ENCODE results near the gene GNA14. TPM values are rescaled to one million over a fixed set of nuclear protein-coding genes. Genes with fewer than 3 reads are reported as not detected.

GNA14 gene
- total RNA-seq, 5 donors from 2014 or later (not counting 1 experiment from before 2014, with no cell fraction given): not detected

- POLR2A ChIA-PET: no interaction called here
- H3K27me3 Mint-ChIP-seq: peaks cover 6 to 8% of the 10 kb centered on the region in 2 donors
These were observed 127.0 kb downstream of the GNA14 start for GRCh38 chr9:77521091-77521490.

GRCh38 chr9:77518688-77519087 is 129.4 kb downstream of the GNA14 start:
- ATAC-seq (replicated peaks in 1 of 4) (no peak), DNase-seq (no peak)
- CTCF ChIA-PET: interaction anchor here in 1 of 2 donors (0.6 kb wide), 1 partner anchor 25 kb away, joined by 3 read pairs; no protein-coding TSS in a partner anchor
- Mint-ChIP-seq H3K27ac (no peak overlapping the region), H3K9me3 (no peaks in the 10 kb centered on the region), H3K4me1 (peaks cover 5 to 8% (median 8%) of the 10 kb centered on the region in 3 donors), H3K27me3 (peaks cover 5 to 7% of the 10 kb centered on the region in 2 donors), H3K36me3 (no peaks in the 10 kb centered on the region), H3K4me3 (no peak overlapping the region)
- Histone ChIP-seq H3K36me3 (ENCODE audit: control insufficient read depth in 2 of 2, extremely low read depth in 1 of 2, insufficient read depth in 1 of 2, low read length in 1 of 2) (no peaks in the 10 kb centered on the region), H3K27me3 (replicated peaks in 1 of 2; ENCODE audit: control insufficient read depth in 2 of 2, extremely low read depth in 1 of 2, insufficient read depth in 2 of 2, low read length in 1 of 2) (peaks cover 0 to 6% of the 10 kb centered on the region in 2 experiments), H3K27ac (ENCODE audit: low read length) (no peak overlapping the region), H3K4me3 (ENCODE audit: control insufficient read depth in 1 of 2, extremely low read depth in 1 of 2, low read length in 1 of 2) (no peak overlapping the region), H3K9me3 (no peaks in the 10 kb centered on the region), H3K4me1 (ENCODE audit: control insufficient read depth in 1 of 2, extremely low read depth in 1 of 2, insufficient read depth in 2 of 2, low read length in 2 of 2) (no peaks in the 10 kb centered on the region)
- no CpG with 5 or more reads among the region's 1 CpG for WGBS (ENCODE audit: insufficient coverage)
- POLR2A ChIA-PET: no interaction called here

More at GRCh38 chr9:77521091-77521490, 127.0 kb downstream of the GNA14 start:
- WGBS (ENCODE audit: insufficient coverage): no CpG with 5 or more reads among the region's 3 CpGs
- Histone ChIP-seq H3K9me3 (no peaks in the 10 kb centered on the region), H3K4me1 (ENCODE audit: control insufficient read depth in 1 of 2, extremely low read depth in 1 of 2, insufficient read depth in 2 of 2, low read length in 2 of 2) (no peaks in the 10 kb centered on the region), H3K27me3 (replicated peaks in 1 of 2; ENCODE audit: control insufficient read depth in 2 of 2, extremely low read depth in 1 of 2, insufficient read depth in 2 of 2, low read length in 1 of 2) (peaks cover 0 to 9% of the 10 kb centered on the region in 2 experiments), H3K27ac (ENCODE audit: low read length) (no peak overlapping the region), H3K4me3 (ENCODE audit: control insufficient read depth in 1 of 2, extremely low read depth in 1 of 2, low read length in 1 of 2) (no peak overlapping the region), H3K36me3 (ENCODE audit: control insufficient read depth in 2 of 2, extremely low read depth in 1 of 2, insufficient read depth in 1 of 2, low read length in 1 of 2) (no peaks in the 10 kb centered on the region)
- H3K27ac Mint-ChIP-seq: no peak overlapping the region
- H3K36me3 Mint-ChIP-seq: no peaks in the 10 kb centered on the region
- DNase-seq (no peak), ATAC-seq (replicated peaks in 1 of 4) (no peak)
- no peaks in the 10 kb centered on the region for H3K9me3 Mint-ChIP-seq
- no peak overlapping the region for H3K4me3 Mint-ChIP-seq
- CTCF ChIA-PET: interaction anchor here (0.5 to 1.0 kb wide), 2 partner anchors 8 to 64 kb away, joined by 3 read pairs; no protein-coding TSS in a partner anchor
- no peaks in the 10 kb centered on the region for H3K4me1 Mint-ChIP-seq

GRCh38 chr9:77516781-77517180 is 131.3 kb downstream of the GNA14 start:
- WGBS (ENCODE audit: insufficient coverage): no CpG with 5 or more reads among the region's 6 CpGs
- peaks cover 5 to 8% (median 8%) of the 10 kb centered on the region in 3 donors for H3K4me1 Mint-ChIP-seq
- no peak overlapping the region for H3K27ac Mint-ChIP-seq
- ATAC-seq (replicated peaks in 1 of 4): no peak
- ChIA-PET POLR2A (no interaction called here), CTCF (no interaction called here)
- no peaks in the 10 kb centered on the region for H3K36me3 Mint-ChIP-seq
- peaks cover 5 to 7% of the 10 kb centered on the region in 2 donors for H3K27me3 Mint-ChIP-seq
- no peaks in the 10 kb centered on the region for H3K36me3 ChIP-seq (ENCODE audit: control insufficient read depth in 2 of 2, extremely low read depth in 1 of 2, insufficient read depth in 1 of 2, low read length in 1 of 2)
- no peak overlapping the region for H3K4me3 ChIP-seq (ENCODE audit: control insufficient read depth in 1 of 2, extremely low read depth in 1 of 2, low read length in 1 of 2)
- H3K9me3 ChIP-seq: no peaks in the 10 kb centered on the region
- H3K4me3 Mint-ChIP-seq: no peak overlapping the region
- H3K27me3 ChIP-seq (replicated peaks in 1 of 2; ENCODE audit: control insufficient read depth in 2 of 2, extremely low read depth in 1 of 2, insufficient read depth in 2 of 2, low read length in 1 of 2): peaks cover 0 to 6% of the 10 kb centered on the region in 2 experiments
- DNase-seq: no peak
- H3K4me1 ChIP-seq (ENCODE audit: control insufficient read depth in 1 of 2, extremely low read depth in 1 of 2, insufficient read depth in 2 of 2, low read length in 2 of 2): no peaks in the 10 kb centered on the region
- H3K9me3 Mint-ChIP-seq: no peaks in the 10 kb centered on the region
- no peak overlapping the region for H3K27ac ChIP-seq (ENCODE audit: low read length)

- H3K36me3 Mint-ChIP-seq: no peaks in the 10 kb centered on the region
- H3K27ac Mint-ChIP-seq: no peak overlapping the region
- H3K4me3 Mint-ChIP-seq: no peak overlapping the region
- H3K4me1 ChIP-seq (ENCODE audit: control insufficient read depth in 1 of 2, extremely low read depth in 1 of 2, insufficient read depth in 2 of 2, low read length in 2 of 2): no peaks in the 10 kb centered on the region
- CTCF ChIA-PET: no interaction called here
- 38% methylated on average over 5 of the region's 9 CpGs for WGBS (ENCODE audit: insufficient coverage)
- no peak for DNase-seq
- peaks cover 0 to 11% of the 10 kb centered on the region in 2 experiments for H3K27me3 ChIP-seq (replicated peaks in 1 of 2; ENCODE audit: control insufficient read depth in 2 of 2, extremely low read depth in 1 of 2, insufficient read depth in 2 of 2, low read length in 1 of 2)
- H3K27me3 Mint-ChIP-seq: peaks cover 0 to 4% of the 10 kb centered on the region in 2 donors
- no peaks in the 10 kb centered on the region for H3K36me3 ChIP-seq (ENCODE audit: control insufficient read depth in 2 of 2, extremely low read depth in 1 of 2, insufficient read depth in 1 of 2, low read length in 1 of 2)
- ATAC-seq (replicated peaks in 1 of 4): no peak
- H3K4me3 ChIP-seq (ENCODE audit: control insufficient read depth in 1 of 2, extremely low read depth in 1 of 2, low read length in 1 of 2): no peak overlapping the region
- POLR2A ChIA-PET: no interaction called here
- peaks cover 5 to 8% (median 8%) of the 10 kb centered on the region in 3 donors for H3K4me1 Mint-ChIP-seq
- H3K27ac ChIP-seq (ENCODE audit: low read length): no peak overlapping the region
- no peaks in the 10 kb centered on the region for H3K9me3 ChIP-seq
- H3K9me3 Mint-ChIP-seq: no peaks in the 10 kb centered on the region
These were observed 133.0 kb downstream of the GNA14 start for GRCh38 chr9:77514886-77515711.

- H3K27me3 Mint-ChIP-seq: peaks cover 0 to 4% of the 10 kb centered on the region in 2 donors
- WGBS (ENCODE audit: insufficient coverage): 85% methylated on average over 3 of the region's 5 CpGs
- no peaks in the 10 kb centered on the region for H3K4me1 ChIP-seq (ENCODE audit: control insufficient read depth in 1 of 2, extremely low read depth in 1 of 2, insufficient read depth in 2 of 2, low read length in 2 of 2)
- H3K4me3 Mint-ChIP-seq: no peak overlapping the region
- no peak overlapping the region for H3K27ac ChIP-seq (ENCODE audit: low read length)
- H3K4me1 Mint-ChIP-seq: peaks cover 5 to 8% (median 8%) of the 10 kb centered on the region in 3 donors
- H3K9me3 Mint-ChIP-seq: no peaks in the 10 kb centered on the region
- no peak overlapping the region for H3K27ac Mint-ChIP-seq
- H3K36me3 ChIP-seq (ENCODE audit: control insufficient read depth in 2 of 2, extremely low read depth in 1 of 2, insufficient read depth in 1 of 2, low read length in 1 of 2): no peaks in the 10 kb centered on the region
- H3K36me3 Mint-ChIP-seq: no peaks in the 10 kb centered on the region
- peaks cover 0 to 7% of the 10 kb centered on the region in 2 experiments for H3K27me3 ChIP-seq (replicated peaks in 1 of 2; ENCODE audit: control insufficient read depth in 2 of 2, extremely low read depth in 1 of 2, insufficient read depth in 2 of 2, low read length in 1 of 2)
- no peaks in the 10 kb centered on the region for H3K9me3 ChIP-seq
- CTCF ChIA-PET: no interaction called here
- no peak overlapping the region for H3K4me3 ChIP-seq (ENCODE audit: control insufficient read depth in 1 of 2, extremely low read depth in 1 of 2, low read length in 1 of 2)
- DNase-seq (no peak), ATAC-seq (replicated peaks in 1 of 4) (no peak)
- POLR2A ChIA-PET: no interaction called here
These were observed 134.7 kb downstream of the GNA14 start for GRCh38 chr9:77513457-77513856.

GRCh38 chr9:77512876-77513275 is 135.2 kb downstream of the GNA14 start:
- H3K36me3 Mint-ChIP-seq: no peaks in the 10 kb centered on the region
- no peaks in the 10 kb centered on the region for H3K27me3 Mint-ChIP-seq
- ChIA-PET POLR2A (no interaction called here), CTCF (interaction anchor here in 1 of 2 donors (0.6 kb wide), 1 partner anchor 8 kb away, joined by 3 read pairs; no protein-coding TSS in a partner anchor)
- no peak overlapping the region for H3K27ac Mint-ChIP-seq
- no peak overlapping the region for H3K27ac ChIP-seq (ENCODE audit: low read length)
- no peaks in the 10 kb centered on the region for H3K4me1 ChIP-seq (ENCODE audit: control insufficient read depth in 1 of 2, extremely low read depth in 1 of 2, insufficient read depth in 2 of 2, low read length in 2 of 2)
- no peaks in the 10 kb centered on the region for H3K9me3 Mint-ChIP-seq
- no peak overlapping the region for H3K4me3 Mint-ChIP-seq
- no peak overlapping the region for H3K4me3 ChIP-seq (ENCODE audit: control insufficient read depth in 1 of 2, extremely low read depth in 1 of 2, low read length in 1 of 2)
- ATAC-seq (replicated peaks in 1 of 4) (no peak), DNase-seq (no peak)
- H3K4me1 Mint-ChIP-seq: peaks cover 5 to 8% (median 8%) of the 10 kb centered on the region in 3 donors
- no peaks in the 10 kb centered on the region for H3K36me3 ChIP-seq (ENCODE audit: control insufficient read depth in 2 of 2, extremely low read depth in 1 of 2, insufficient read depth in 1 of 2, low read length in 1 of 2)
- peaks cover 0 to 7% of the 10 kb centered on the region in 2 experiments for H3K27me3 ChIP-seq (replicated peaks in 1 of 2; ENCODE audit: control insufficient read depth in 2 of 2, extremely low read depth in 1 of 2, insufficient read depth in 2 of 2, low read length in 1 of 2)
- H3K9me3 ChIP-seq: no peaks in the 10 kb centered on the region
